ENCODE results near the gene RTL1.

- TF ChIP-seq CTCF (IDR thresholded peaks at IDR 0.05) (no peak), POLR2A (IDR thresholded peaks at IDR 0.05) (no peak), POLR2AphosphoS5 (IDR thresholded peaks at IDR 0.05) (no peak)
Observed at GRCh38 chr14:100861937-100862247, 41.6 kb downstream of the RTL1 start.

Data from stomach (tissue), 4 donors.